Heart left ventricle (tissue), 16 donors: ENCODE results near the gene SFT2D3. TPM values are rescaled to one million over a fixed set of nuclear protein-coding genes. Genes with fewer than 3 reads are reported as not detected.
A peak's percentile ranks its signal among the peaks of the same experiment; 100 is the strongest.

Experiments used
- ATAC-seq, 4 donors: fragments of 200-7000 bp; cut with Tn5 transposase; one replicate each; pipeline ENCODE4 v1.9.1; 2020 to 2022; ENCODE audit warnings: moderate library complexity in 4 of 4, mild to moderate bottlenecking in 3 of 4, moderate number of reproducible peaks in 1 of 4
- DNase-seq, 5 donors: peaks; one replicate each; pipeline ENCODE4 v3.0.0-alpha.2; 2020
- H3K27ac ChIP-seq, 12 donors: fragments of 200-600 bp; sonication (generic) in 4 of 12; one replicate each; pipeline versions ENCODE4 v1.5.0 to v1.8.0; 2016 to 2022; ENCODE audit warnings: mild to moderate bottlenecking in 2 of 12
- H3K27me3 ChIP-seq, 9 donors: fragments of 200-600 bp; sonication (generic) in 2 of 9; one replicate each; pipeline versions ENCODE4 v1.5.1 to v1.8.0; 2016 to 2022; ENCODE audit warnings: mild to moderate bottlenecking in 3 of 9
- H3K36me3 ChIP-seq, 9 donors: fragments of 200-600 bp; sonication (generic) in 2 of 9; one replicate each; pipeline versions ENCODE4 v1.5.0 to v1.8.0; 2018 to 2022; ENCODE audit warnings: mild to moderate bottlenecking in 2 of 9
- H3K4me1 ChIP-seq, 12 donors: fragments of 200-600 bp; sonication (generic) in 4 of 12; one replicate each; pipeline versions ENCODE4 v1.5.0 to v1.8.0; 2016 to 2022; ENCODE audit warnings: mild to moderate bottlenecking in 3 of 12
- H3K4me3 ChIP-seq, 12 donors: fragments of 200-600 bp; sonication (generic) in 4 of 12; one replicate each; pipeline versions ENCODE4 v1.5.0 to v1.8.0; 2017 to 2022; ENCODE audit warnings: mild to moderate bottlenecking in 9 of 12, moderate library complexity in 4 of 12
- H3K9me3 ChIP-seq, 12 donors: fragments of 200-600 bp; sonication (generic) in 4 of 12; one replicate each; pipeline versions ENCODE4 v1.5.0 to v1.8.0; 2016 to 2022; ENCODE audit warnings: mild to moderate bottlenecking in 1 of 12
- POLR2A ChIP-seq, 2 donors: fragments of 450-650 bp; IDR thresholded peaks; one replicate each; pipeline ENCODE4 v1.6.1; 2017; ENCODE audit warnings: antibody characterized with exemption in 2 of 2, mild to moderate bottlenecking in 2 of 2, moderate library complexity in 2 of 2
- WGBS, 4 donors: extraction: QIAGEN DNeasy Blood & Tissue Kit in 2 of 4; methylation state at CpG; one replicate each; pipeline versions ENCODE4 v1.1.5 to v1.1.7; 2013 to 2018; 5-methylcytosine and 5-hydroxymethylcytosine counted together
- intact Hi-C, 10 donors: fragments of 100-400 bp; cut with DNase I; formaldehyde crosslinking; loops; one replicate each; pipeline versions ENCODE4 v1.11.1 to v1.14.2; 2022
- polyA plus RNA-seq, 2 donors: library from polyadenylated mRNA; stranded (reverse); fragments of 200-250 nt; gene quantifications; one replicate each; pipeline ENCODE4 v1.2.3, GENCODE V29; 2013
- total RNA-seq, 9 donors: library from RNA; depleted of rRNA in 2 of 9; stranded (reverse); fragments of >200 nt in 2 of 9; fragmentation: NEBNext Ultra II Directional in 3 of 9; extraction: Animal tissue kit (Norgen Biotek cat#: 25700) in 3 of 9; gene quantifications; one replicate each; pipeline versions ENCODE4 v1.1.0 to v1.2.4, GENCODE V29; 2016 to 2023
- TF ChIP-seq, protein P1 (sequence below), 12 donors: fragments of 200-600 bp; sonication (generic) in 4 of 12; IDR thresholded peaks; one replicate each; pipeline versions ENCODE4 v1.5.0 to v1.8.0; 2018 to 2022; ENCODE audit warnings: antibody characterized with exemption in 12 of 12, mild to moderate bottlenecking in 5 of 12
- donor health status: ischemic (EF 13 %, LVEDD 7.1; RV severe dilation, severe dysfunction).
- donor health status: healthy with polysubstance abuse.
- donor health status: DM: no; HTN: yes; CAD: no.
- donor health status: DM: no; HTN: no; CAD: no.
- donor health status: ischemic (EF 25% LVEDD 6.9; RV normal size, moderate dysfunction).
- donor health status: ischemic (EF 25% LVEDD 5.7; RV mildly dilated, moderate dysfunction).
- donor health status: healthy.
- donor health status: DM: yes; HTN: yes; CAD: no.
- donor health status: ischemic (EF 35%, LVEDD 5.7; RV mildly dilated, moderate dysfunction).
- donor health status: nonischemic (EF 11% LVEDD 7.7; RV severe dilation, severe dysfunction).
- donor health status: DM: yes; HTN: yes; CAD: no.
- donor health status: PGD.
- donor health status: ischemic (EF 29% LVEDD 5.4; RV normal size, mild dysfunction).
- donor health status: nonischemic (EF 23%, LVEDD 6.1; RV moderate dilation, normal function).

Gene SFT2D3
- total and polyA plus RNA-seq, 11 donors, result 2.4 to 5.2 (median 3.6) TPM

GRCh38 chr2:127661072-127661649, 40.1 kb upstream of the SFT2D3 start:
- Histone ChIP-seq H3K4me1 (peaks cover 20 to 99% (median 91%) of the 10 kb centered on the region in 12 donors), H3K9me3 (no peaks in the 10 kb centered on the region), H3K36me3 (peaks cover 0 to 24% (median 16%) of the 10 kb centered on the region in 9 donors), H3K4me3 (no peak overlapping the region), H3K27ac (peak overlapping the region; percentile 60 to 98 (median 87)), H3K27me3 (peaks cover 0 to 23% (median 0%) of the 10 kb centered on the region in 9 donors)
- WGBS, 4 donors, result 39 to 49% (median 44%) methylated on average over 14 of the region's 14 CpGs
- TF ChIP-seq, protein P1, sequence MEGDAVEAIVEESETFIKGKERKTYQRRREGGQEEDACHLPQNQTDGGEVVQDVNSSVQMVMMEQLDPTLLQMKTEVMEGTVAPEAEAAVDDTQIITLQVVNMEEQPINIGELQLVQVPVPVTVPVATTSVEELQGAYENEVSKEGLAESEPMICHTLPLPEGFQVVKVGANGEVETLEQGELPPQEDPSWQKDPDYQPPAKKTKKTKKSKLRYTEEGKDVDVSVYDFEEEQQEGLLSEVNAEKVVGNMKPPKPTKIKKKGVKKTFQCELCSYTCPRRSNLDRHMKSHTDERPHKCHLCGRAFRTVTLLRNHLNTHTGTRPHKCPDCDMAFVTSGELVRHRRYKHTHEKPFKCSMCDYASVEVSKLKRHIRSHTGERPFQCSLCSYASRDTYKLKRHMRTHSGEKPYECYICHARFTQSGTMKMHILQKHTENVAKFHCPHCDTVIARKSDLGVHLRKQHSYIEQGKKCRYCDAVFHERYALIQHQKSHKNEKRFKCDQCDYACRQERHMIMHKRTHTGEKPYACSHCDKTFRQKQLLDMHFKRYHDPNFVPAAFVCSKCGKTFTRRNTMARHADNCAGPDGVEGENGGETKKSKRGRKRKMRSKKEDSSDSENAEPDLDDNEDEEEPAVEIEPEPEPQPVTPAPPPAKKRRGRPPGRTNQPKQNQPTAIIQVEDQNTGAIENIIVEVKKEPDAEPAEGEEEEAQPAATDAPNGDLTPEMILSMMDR (IDR thresholded peaks at IDR 0.05), result no peak
- TF ChIP-seq POLR2A (IDR thresholded peaks at IDR 0.05), result no peak
- intact Hi-C loops, result no loop called here
- ATAC-seq (no peak), DNase-seq (peak in 4 of 5 donors; percentile 24 to 34 (median 26))

GRCh38 chr2:127661949-127662510, 39.3 kb upstream of the SFT2D3 start:
- intact Hi-C loops, result no loop called here
- H3K4me3 ChIP-seq, result peak overlapping the region in 1 of 12 donors; percentile 5

DNA sequence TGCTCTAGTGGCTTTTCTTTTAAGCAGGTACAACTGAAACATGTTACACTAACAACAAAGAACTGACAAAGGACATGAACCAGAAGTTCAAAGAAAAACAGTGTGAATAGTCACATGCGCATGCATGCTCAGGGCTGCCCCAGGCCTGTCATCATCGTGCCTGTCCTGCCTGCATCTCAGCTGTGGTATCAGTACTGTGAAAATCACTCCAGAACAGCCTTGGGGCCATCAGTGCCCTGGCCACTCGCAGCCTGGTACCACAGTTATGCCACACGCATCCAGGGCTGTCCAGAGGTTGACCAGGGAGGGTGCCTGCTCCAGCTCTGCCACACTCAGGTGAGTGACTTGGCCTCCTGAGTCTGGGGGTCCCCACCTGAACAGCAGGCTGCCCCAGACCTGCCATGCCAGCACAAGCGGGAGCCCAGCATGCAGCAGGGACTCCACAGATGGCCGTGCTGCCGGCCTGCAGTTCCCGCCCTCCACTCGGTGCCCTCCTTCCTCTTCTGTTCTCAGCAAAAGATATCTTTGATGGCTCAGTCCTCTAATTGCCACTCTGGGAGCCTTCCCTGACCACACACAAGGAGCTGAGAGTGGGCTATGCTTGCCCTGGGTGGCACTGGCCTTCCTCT, 38.2 kb upstream of the SFT2D3 start:
- intact Hi-C loops, result no loop called here
- DNase-seq (peak in 4 of 5 donors; percentile 18 to 58 (median 29)), ATAC-seq (peak in 1 of 4 donors; percentile 27)
- Histone ChIP-seq H3K4me1 (peaks cover 13 to 98% (median 83%) of the 10 kb centered on the region in 12 donors), H3K27ac (peak overlapping the region; percentile 82 to 98 (median 88)), H3K4me3 (peak overlapping the region in 9 of 12 donors; percentile 8 to 52 (median 43)), H3K36me3 (peaks cover 0 to 12% (median 4%) of the 10 kb centered on the region in 9 donors), H3K27me3 (peaks cover 0 to 30% (median 0%) of the 10 kb centered on the region in 9 donors), H3K9me3 (peaks cover 0 to 7% (median 0%) of the 10 kb centered on the region in 12 donors)
- WGBS, 4 donors, result 40 to 46% (median 43%) methylated on average over 7 to 9 of the region's 9 CpGs
- TF ChIP-seq, protein P1 (IDR thresholded peaks at IDR 0.05), result no peak
- TF ChIP-seq POLR2A (IDR thresholded peaks at IDR 0.05), result no peak

More at GRCh38 chr2:127661949-127662510, 39.3 kb upstream of the SFT2D3 start:
- H3K4me1 ChIP-seq, result peaks cover 19 to 99% (median 90%) of the 10 kb centered on the region in 12 donors
- ATAC-seq (peak; percentile 23 to 48 (median 29)), DNase-seq (peak; percentile 56 to 82 (median 67))
- 15 to 25% (median 18%) methylated on average over 5 to 9 of the region's 9 CpGs for WGBS, 4 donors
- peak overlapping the region; percentile 64 to 98 (median 87) for H3K27ac ChIP-seq
- H3K27me3 ChIP-seq, result peaks cover 0 to 30% (median 0%) of the 10 kb centered on the region in 9 donors
- no peaks in the 10 kb centered on the region for H3K9me3 ChIP-seq
- H3K36me3 ChIP-seq, result peaks cover 0 to 18% (median 11%) of the 10 kb centered on the region in 9 donors
- TF ChIP-seq POLR2A (IDR thresholded peaks at IDR 0.05), result no peak
- TF ChIP-seq, protein P1 (IDR thresholded peaks at IDR 0.05), result peak in 7 of 12 donors; percentile 14 to 47 (median 27)
